SK-N-SH (cell line): ENCODE measurements around the gene PDGFRB. TPM values are rescaled to one million over a fixed set of nuclear protein-coding genes. Genes with fewer than 3 reads are reported as not detected.

Experiments used
- CTCF ChIA-PET: fragments of 300-600, 350-600 bp; formaldehyde crosslinking; extraction: SDS; loops from one replicate; lab custom pipeline; 2021; lab: Yijun Ruan, JAX
- POLR2A ChIA-PET: fragments of 350-600 bp; sonication (Branson Sonifier 250); formaldehyde crosslinking; extraction: SDS; loops from one replicate; lab custom pipeline; 2020; ENCODE audit warnings: antibody characterized with exemption, inconsistent platforms; lab: Yijun Ruan, JAX
- DNase-seq: peaks from one replicate; pipeline ENCODE4 v3.0.0; 2012
- H2AFZ ChIP-seq: fragments of 200-600 bp; sonication (generic); 2 replicates; pipeline ENCODE4 v1.8.1; 2016; ENCODE audit warnings: antibody characterized with exemption, mild to moderate bottlenecking, low read depth
- H3F3A ChIP-seq: fragments of 200-600 bp; sonication (generic); replicated peaks from 2 replicates; pipeline ENCODE3; 2016; ENCODE audit warnings: antibody characterized with exemption, mild to moderate bottlenecking; ENCODE audit not compliant: insufficient read depth
- H3K27ac ChIP-seq, 2 experiments: fragments of 200-500 bp in 1 of 2; fragments of 200-600 bp in 1 of 2; sonication (Bioruptor generic) in 1 of 2; sonication (generic), shearing (Covaris generic) in 1 of 2; 2 replicates each; pipeline versions ENCODE4 v1.5.1 to v1.6.1; 2014 to 2016; ENCODE audit warnings: low read depth in 2 of 2, inconsistent platforms in 1 of 2, low read length in 1 of 2, mild to moderate bottlenecking in 1 of 2, mixed read lengths in 1 of 2
- H3K27me3 ChIP-seq: fragments of 200-600 bp; sonication (generic), shearing (Covaris generic); 2 replicates; pipeline ENCODE4 v1.6.1; 2016; ENCODE audit warnings: mixed run types; ENCODE audit not compliant: insufficient read depth
- H3K36me3 ChIP-seq, 2 experiments: fragments of 200-500 bp in 1 of 2; fragments of 200-600 bp in 1 of 2; sonication (Bioruptor generic) in 1 of 2; sonication (generic) in 1 of 2; replicated peaks in 1 of 2; 2 replicates each; pipeline versions ENCODE3 to v1.5.1; 2014 to 2016; ENCODE audit warnings: low read length in 1 of 2, mild to moderate bottlenecking in 1 of 2; ENCODE audit not compliant: insufficient read depth in 2 of 2, control insufficient read depth in 1 of 2
- H3K4me1 ChIP-seq, 2 experiments: fragments of 200-500 bp in 1 of 2; fragments of 200-600 bp in 1 of 2; sonication (Bioruptor generic) in 1 of 2; sonication (generic), shearing (Covaris generic) in 1 of 2; 2 replicates each; pipeline versions ENCODE4 v1.5.1 to v1.6.1; 2014 to 2016; ENCODE audit warnings: low read depth in 1 of 2, low read length in 1 of 2, mixed run types in 1 of 2; ENCODE audit not compliant: insufficient read depth in 2 of 2, control insufficient read depth in 1 of 2
- H3K4me2 ChIP-seq: fragments of 200-600 bp; sonication (generic), shearing (Covaris generic); 2 replicates; pipeline ENCODE4 v1.6.1; 2017; ENCODE audit warnings: mixed run types
- H3K4me3 ChIP-seq, 2 experiments: fragments of 200-500 bp in 1 of 2; fragments of 200-600 bp in 1 of 2; sonication (Bioruptor generic) in 1 of 2; sonication (generic), shearing (Covaris generic) in 1 of 2; 2 replicates each; pipeline versions ENCODE4 v1.5.1 to v1.8.1; 2014 to 2016; ENCODE audit warnings: low read depth in 2 of 2, inconsistent platforms in 1 of 2, low read length in 1 of 2, mild to moderate bottlenecking in 1 of 2, mixed read lengths in 1 of 2, moderate library complexity in 1 of 2
- H3K79me2 ChIP-seq: fragments of 200-600 bp; sonication (generic); 2 replicates; pipeline ENCODE4 v1.8.1; 2017; ENCODE audit warnings: mild to moderate bottlenecking; ENCODE audit not compliant: insufficient read depth
- H3K9ac ChIP-seq: fragments of 200-600 bp; sonication (generic); 2 replicates; pipeline ENCODE4 v1.6.1; 2017; ENCODE audit warnings: mixed run types
- H3K9me2 ChIP-seq: fragments of 200-600 bp; sonication (generic); 2 replicates; pipeline ENCODE4 v1.6.1; 2017; ENCODE audit warnings: mixed run types
- H3K9me3 ChIP-seq: fragments of 200-600 bp; sonication (generic); 2 replicates; pipeline ENCODE4 v1.6.1; 2017; ENCODE audit warnings: mixed run types, mild to moderate bottlenecking, moderate library complexity
- H4K20me1 ChIP-seq: fragments of 200-600 bp; sonication (generic); 2 replicates; pipeline ENCODE4 v1.6.1; 2017; ENCODE audit warnings: mild to moderate bottlenecking, mixed run types; ENCODE audit not compliant: insufficient read depth
- EZH2phosphoT487 ChIP-seq: fragments of 200-600 bp; sonication (generic); IDR thresholded peaks from 2 replicates; pipeline ENCODE4 v1.6.1; 2017; ENCODE audit warnings: low read depth, mixed run types, mild to moderate bottlenecking, antibody characterized with exemption, moderate library complexity, borderline replicate concordance
- FOSL2 ChIP-seq: IDR thresholded peaks from 2 replicates; pipeline ENCODE4 v1.4.0; 2012; ENCODE audit warnings: low read depth, mild to moderate bottlenecking, moderate library complexity, borderline replicate concordance
- FOXJ3 ChIP-seq: sonication (generic); formaldehyde crosslinking; IDR thresholded peaks from 2 replicates; pipeline ENCODE4 v1.5.1; 2020; ENCODE audit warnings: mild to moderate bottlenecking, missing genetic modification reagents
- FOXM1 ChIP-seq: IDR thresholded peaks from 2 replicates; pipeline ENCODE4 v1.4.0; 2012; ENCODE audit warnings: low read depth, mild to moderate bottlenecking
- GABPA ChIP-seq: IDR thresholded peaks from 2 replicates; pipeline ENCODE4 v1.4.0; 2012; ENCODE audit warnings: low read depth, mild to moderate bottlenecking
- MXI1 ChIP-seq: IDR thresholded peaks from 2 replicates; pipeline ENCODE4 v1.6.1; 2012; ENCODE audit warnings: mild to moderate bottlenecking, low read depth, low read length, improper control_type of control experiment
- PBX3 ChIP-seq: IDR thresholded peaks from 2 replicates; pipeline ENCODE4; 2012
- RAD21 ChIP-seq: IDR thresholded peaks from 2 replicates; pipeline ENCODE4 v1.6.1; 2012; ENCODE audit warnings: mild to moderate bottlenecking, low read length
- RCOR1 ChIP-seq: fragments of 150-350 bp; IDR thresholded peaks from 2 replicates; pipeline ENCODE4 v1.6.1; 2017; ENCODE audit warnings: antibody characterized with exemption, low read length
- REST ChIP-seq: IDR thresholded peaks from 2 replicates; pipeline ENCODE4 v1.6.1; 2012; ENCODE audit warnings: mild to moderate bottlenecking, low read depth, low read length, moderate library complexity
- SIN3A ChIP-seq: IDR thresholded peaks from 2 replicates; pipeline ENCODE4 v1.6.1; 2012; ENCODE audit warnings: low read depth, mild to moderate bottlenecking, low read length, moderate library complexity, borderline replicate concordance
- SMC3 ChIP-seq: IDR thresholded peaks from 2 replicates; pipeline ENCODE4 v1.6.1; 2012; ENCODE audit warnings: low read depth, low read length, improper control_type of control experiment
- TCF12 ChIP-seq: IDR thresholded peaks from 2 replicates; pipeline ENCODE4 v1.4.0; 2012
- YY1 ChIP-seq: IDR thresholded peaks from 2 replicates; pipeline ENCODE4 v1.4.0; 2012; ENCODE audit warnings: low read depth, mild to moderate bottlenecking
- WGBS: methylation state at CpG from one replicate; pipeline ENCODE4 v1.1.6; 2017; ENCODE audit warnings: low lambda C conversion rate; 5-methylcytosine and 5-hydroxymethylcytosine counted together
- polyA plus RNA-seq, 3 experiments: library from polyadenylated mRNA; depleted of rRNA; stranded (reverse); fragments of >200 nt; gene quantifications; 2 replicates each; pipeline ENCODE4 v1.2.3, GENCODE V29; 2012
- TF ChIP-seq, protein P1 (sequence below): fragments of 200-600 bp; sonication (generic); IDR thresholded peaks from 2 replicates; pipeline ENCODE4 v1.6.1; 2017; ENCODE audit warnings: antibody characterized with exemption, mild to moderate bottlenecking, moderate library complexity
- TF ChIP-seq, protein P2 (sequence below): IDR thresholded peaks from 2 replicates; pipeline ENCODE4 v1.4.0; 2012; ENCODE audit warnings: low read depth
- TF ChIP-seq, protein P3 (sequence below): IDR thresholded peaks from 2 replicates; pipeline ENCODE4 v1.4.0; 2012; ENCODE audit warnings: low read depth, borderline replicate concordance

The PDGFRB gene
- polyA plus RNA-seq, 1 of the 3 experiments (the other 2 are of a cell fraction) = 32.1 TPM

GRCh38 chr5:150184990-150185912 is 29.6 kb upstream of the PDGFRB start:
- no peak overlapping the region for H2AFZ ChIP-seq
- peaks cover 18% of the 10 kb centered on the region for H3K27me3 ChIP-seq
- no peaks in the 10 kb centered on the region for H3K79me2 ChIP-seq
- no peaks in the 10 kb centered on the region for H3K9me2 ChIP-seq
- no peaks in the 10 kb centered on the region for H3F3A ChIP-seq
- no peak overlapping the region for H3K9ac ChIP-seq
- H3K9me3 ChIP-seq = no peaks in the 10 kb centered on the region
- H4K20me1 ChIP-seq = no peaks in the 10 kb centered on the region
- no peak overlapping the region for H3K4me3 ChIP-seq
- DNase-seq = no peak
- 78% methylated on average over 12 of the region's 12 CpGs for WGBS
- no peak overlapping the region for H3K27ac ChIP-seq
- CTCF ChIA-PET = interaction anchor here (1.2 to 2.1 kb wide), 2 partner anchors 9 to 23 kb away, joined by 4 to 5 read pairs; no protein-coding TSS in a partner anchor
- H3K36me3 ChIP-seq = no peaks in the 10 kb centered on the region
- H3K4me2 ChIP-seq = no peak overlapping the region
- TF ChIP-seq SIN3A (no peak), MXI1 (no peak), PBX3 (no peak), EZH2phosphoT487 (no peak), TCF12 (no peak), SMC3 (no peak), RAD21 (no peak), FOSL2 (no peak), FOXJ3 (CRISPR knock-in tag) (no peak), YY1 (no peak), FOXM1 (no peak), REST (no peak), GABPA (no peak), RCOR1 (no peak)
- TF ChIP-seq, protein P1, sequence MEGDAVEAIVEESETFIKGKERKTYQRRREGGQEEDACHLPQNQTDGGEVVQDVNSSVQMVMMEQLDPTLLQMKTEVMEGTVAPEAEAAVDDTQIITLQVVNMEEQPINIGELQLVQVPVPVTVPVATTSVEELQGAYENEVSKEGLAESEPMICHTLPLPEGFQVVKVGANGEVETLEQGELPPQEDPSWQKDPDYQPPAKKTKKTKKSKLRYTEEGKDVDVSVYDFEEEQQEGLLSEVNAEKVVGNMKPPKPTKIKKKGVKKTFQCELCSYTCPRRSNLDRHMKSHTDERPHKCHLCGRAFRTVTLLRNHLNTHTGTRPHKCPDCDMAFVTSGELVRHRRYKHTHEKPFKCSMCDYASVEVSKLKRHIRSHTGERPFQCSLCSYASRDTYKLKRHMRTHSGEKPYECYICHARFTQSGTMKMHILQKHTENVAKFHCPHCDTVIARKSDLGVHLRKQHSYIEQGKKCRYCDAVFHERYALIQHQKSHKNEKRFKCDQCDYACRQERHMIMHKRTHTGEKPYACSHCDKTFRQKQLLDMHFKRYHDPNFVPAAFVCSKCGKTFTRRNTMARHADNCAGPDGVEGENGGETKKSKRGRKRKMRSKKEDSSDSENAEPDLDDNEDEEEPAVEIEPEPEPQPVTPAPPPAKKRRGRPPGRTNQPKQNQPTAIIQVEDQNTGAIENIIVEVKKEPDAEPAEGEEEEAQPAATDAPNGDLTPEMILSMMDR = no peak
- TF ChIP-seq, protein P2, sequence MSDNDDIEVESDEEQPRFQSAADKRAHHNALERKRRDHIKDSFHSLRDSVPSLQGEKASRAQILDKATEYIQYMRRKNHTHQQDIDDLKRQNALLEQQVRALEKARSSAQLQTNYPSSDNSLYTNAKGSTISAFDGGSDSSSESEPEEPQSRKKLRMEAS = no peak
- TF ChIP-seq, protein P3, sequence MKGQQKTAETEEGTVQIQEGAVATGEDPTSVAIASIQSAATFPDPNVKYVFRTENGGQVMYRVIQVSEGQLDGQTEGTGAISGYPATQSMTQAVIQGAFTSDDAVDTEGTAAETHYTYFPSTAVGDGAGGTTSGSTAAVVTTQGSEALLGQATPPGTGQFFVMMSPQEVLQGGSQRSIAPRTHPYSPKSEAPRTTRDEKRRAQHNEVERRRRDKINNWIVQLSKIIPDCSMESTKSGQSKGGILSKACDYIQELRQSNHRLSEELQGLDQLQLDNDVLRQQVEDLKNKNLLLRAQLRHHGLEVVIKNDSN = no peak
- H3K4me1 ChIP-seq = peaks cover 0 to 4% of the 10 kb centered on the region in 2 experiments; a peak in 1 of 4 replicates
- POLR2A ChIA-PET = no interaction called here
